Panc1 (cell line): Measurements from ENCODE around the gene RCSD1. TPM values are rescaled to one million over a fixed set of nuclear protein-coding genes. Genes with fewer than 3 reads are reported as not detected.

Source experiments
- ATAC-seq: fragments of 200-7000 bp; cut with Tn5 transposase; 2 replicates; pipeline ENCODE4 v1.9.1; 2020; ENCODE audit warnings: mild to moderate bottlenecking, moderate library complexity
- BruUV-seq: library from RNA; stranded (reverse); fragments of 400-500 nt; replicated peaks from 2 replicates; lab custom pipeline; 2021; lab: Mats Ljungman, UMichigan
- CTCF ChIA-PET: fragments of 300-600 bp; sonication (Branson Sonifier 250); formaldehyde crosslinking; loops from one replicate; lab custom pipeline; 2022; ENCODE audit warnings: antibody characterized with exemption; lab: Charles Lee
- POLR2A ChIA-PET: fragments of 300-600 bp; sonication (Branson Sonifier 250); formaldehyde crosslinking; loops from one replicate; lab custom pipeline; 2022; ENCODE audit warnings: antibody characterized with exemption; lab: Charles Lee
- DNase-seq: peaks from one replicate; pipeline ENCODE4 v3.0.0-alpha.2; 2010; ENCODE audit warnings: low read depth, low spot score
- H3K27ac ChIP-seq: 2 replicates; pipeline ENCODE4 v1.5.1; 2011; ENCODE audit warnings: mild to moderate bottlenecking, low read length, inconsistent platforms
- H3K27me3 ChIP-seq: fragments of 200-500 bp; sonication (Bioruptor generic); 2 replicates; pipeline ENCODE4 v1.6.0; 2014; ENCODE audit warnings: low read length, inconsistent platforms; ENCODE audit not compliant: control insufficient read depth, insufficient read depth
- H3K36me3 ChIP-seq: fragments of 200-500 bp; sonication (Bioruptor generic); 2 replicates; pipeline ENCODE4 v1.5.1; 2014; ENCODE audit warnings: inconsistent platforms, mild to moderate bottlenecking, low read length, moderate library complexity; ENCODE audit not compliant: control insufficient read depth, insufficient read depth
- H3K4me1 ChIP-seq: 2 replicates; pipeline ENCODE4 v1.5.1; 2011; ENCODE audit warnings: inconsistent platforms, mild to moderate bottlenecking, low read length, moderate library complexity; ENCODE audit not compliant: control insufficient read depth, insufficient read depth
- H3K4me3 ChIP-seq, 2 experiments: 2 replicates each; pipeline ENCODE4 v1.5.1; 2011 to 2012; ENCODE audit warnings: low read depth in 2 of 2, low read length in 2 of 2, mild to moderate bottlenecking in 2 of 2, inconsistent platforms in 1 of 2, moderate library complexity in 1 of 2
- H3K9me3 ChIP-seq: fragments of 200-500 bp; sonication (Bioruptor generic); 2 replicates; pipeline ENCODE4 v1.5.1; 2014; ENCODE audit warnings: low read depth, mild to moderate bottlenecking, inconsistent platforms, low read length, moderate library complexity; ENCODE audit not compliant: control insufficient read depth, insufficient read depth
- POLR2AphosphoS5 ChIP-seq: IDR thresholded peaks from 2 replicates; pipeline ENCODE4 v1.6.1; 2012; ENCODE audit warnings: mild to moderate bottlenecking, low read depth, low read length, moderate library complexity
- SIN3A ChIP-seq: IDR thresholded peaks from 2 replicates; pipeline ENCODE4 v1.6.1; 2012; ENCODE audit warnings: low read depth, mild to moderate bottlenecking, low read length, moderate library complexity, borderline replicate concordance; ENCODE audit not compliant: insufficient read depth
- TCF7L2 ChIP-seq: IDR thresholded peaks from 2 replicates; pipeline ENCODE4 v1.6.1; 2011; ENCODE audit warnings: mild to moderate bottlenecking, low read depth, low read length, inconsistent platforms
- in situ Hi-C: cut with HindIII; loops from 2 replicates; pipeline ENCODE4 v1.10.0; 2016; ENCODE audit warnings: low sequenced_read_pairs, low pct_unique_long_range_greater_than_20kb
- intact Hi-C: fragments of 100-400 bp; cut with micrococcal nuclease; formaldehyde crosslinking; loops from one replicate; pipeline ENCODE4 v1.10.0; 2022; ENCODE audit not compliant: unreplicated experiment
- total RNA-seq: library from RNA; stranded (reverse); gene quantifications from one replicate; pipeline ENCODE4 v1.2.1, GENCODE V29; 2021; ENCODE audit not compliant: unreplicated experiment
- TF ChIP-seq, protein P1 (sequence below): fragments of 450-650 bp; IDR thresholded peaks from 2 replicates; pipeline ENCODE4 v1.5.1; 2017; ENCODE audit warnings: mild to moderate bottlenecking
- TF ChIP-seq, protein P2 (sequence below), 2 experiments: IDR thresholded peaks; 2 replicates each; pipeline ENCODE4 v1.6.1; 2011 to 2012; ENCODE audit warnings: low read depth in 2 of 2, control low read depth in 1 of 2, low read length in 1 of 2, mild to moderate bottlenecking in 1 of 2, moderate library complexity in 1 of 2; ENCODE audit not compliant: insufficient read depth in 1 of 2

RCSD1 gene
- total RNA-seq, 1 experiment from 2014 or later = 1.4 TPM

DNA sequence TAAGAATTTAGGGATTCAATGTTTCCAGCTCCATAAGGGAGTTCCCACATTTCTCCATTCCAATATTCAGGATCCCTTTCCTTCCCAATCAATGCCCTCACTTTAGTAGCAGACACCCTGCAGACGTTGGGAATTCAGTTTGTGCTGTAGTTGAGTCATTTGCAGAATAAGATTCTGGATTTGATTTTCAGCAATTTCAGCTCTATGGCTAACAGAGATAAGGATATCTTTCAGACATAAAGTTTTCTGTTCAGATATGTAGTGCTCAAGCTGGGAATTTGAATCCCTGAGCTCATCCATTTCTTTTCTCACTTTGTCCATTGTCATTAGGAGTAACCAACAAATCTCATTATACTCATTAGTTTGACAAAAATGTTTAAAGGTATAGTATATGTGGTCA is 104.8 kb downstream of the RCSD1 start:
- H3K27me3 ChIP-seq = no peaks in the 10 kb centered on the region
- DNase-seq = no peak
- no peak for ATAC-seq
- POLR2A ChIA-PET = no interaction called here
- no peaks in the 10 kb centered on the region for H3K9me3 ChIP-seq
- H3K4me3 ChIP-seq = no peak overlapping the region
- in situ Hi-C loops (no loop called here), intact Hi-C loops (no loop called here)
- H3K27ac ChIP-seq = no peak overlapping the region
- CTCF ChIA-PET = no interaction called here
- BruUV-seq = no TSS peak
- no peaks in the 10 kb centered on the region for H3K4me1 ChIP-seq
- TF ChIP-seq, protein P1, sequence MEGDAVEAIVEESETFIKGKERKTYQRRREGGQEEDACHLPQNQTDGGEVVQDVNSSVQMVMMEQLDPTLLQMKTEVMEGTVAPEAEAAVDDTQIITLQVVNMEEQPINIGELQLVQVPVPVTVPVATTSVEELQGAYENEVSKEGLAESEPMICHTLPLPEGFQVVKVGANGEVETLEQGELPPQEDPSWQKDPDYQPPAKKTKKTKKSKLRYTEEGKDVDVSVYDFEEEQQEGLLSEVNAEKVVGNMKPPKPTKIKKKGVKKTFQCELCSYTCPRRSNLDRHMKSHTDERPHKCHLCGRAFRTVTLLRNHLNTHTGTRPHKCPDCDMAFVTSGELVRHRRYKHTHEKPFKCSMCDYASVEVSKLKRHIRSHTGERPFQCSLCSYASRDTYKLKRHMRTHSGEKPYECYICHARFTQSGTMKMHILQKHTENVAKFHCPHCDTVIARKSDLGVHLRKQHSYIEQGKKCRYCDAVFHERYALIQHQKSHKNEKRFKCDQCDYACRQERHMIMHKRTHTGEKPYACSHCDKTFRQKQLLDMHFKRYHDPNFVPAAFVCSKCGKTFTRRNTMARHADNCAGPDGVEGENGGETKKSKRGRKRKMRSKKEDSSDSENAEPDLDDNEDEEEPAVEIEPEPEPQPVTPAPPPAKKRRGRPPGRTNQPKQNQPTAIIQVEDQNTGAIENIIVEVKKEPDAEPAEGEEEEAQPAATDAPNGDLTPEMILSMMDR = no peak
- TF ChIP-seq TCF7L2 (no peak), POLR2AphosphoS5 (no peak), SIN3A (no peak)
- TF ChIP-seq, protein P2, sequence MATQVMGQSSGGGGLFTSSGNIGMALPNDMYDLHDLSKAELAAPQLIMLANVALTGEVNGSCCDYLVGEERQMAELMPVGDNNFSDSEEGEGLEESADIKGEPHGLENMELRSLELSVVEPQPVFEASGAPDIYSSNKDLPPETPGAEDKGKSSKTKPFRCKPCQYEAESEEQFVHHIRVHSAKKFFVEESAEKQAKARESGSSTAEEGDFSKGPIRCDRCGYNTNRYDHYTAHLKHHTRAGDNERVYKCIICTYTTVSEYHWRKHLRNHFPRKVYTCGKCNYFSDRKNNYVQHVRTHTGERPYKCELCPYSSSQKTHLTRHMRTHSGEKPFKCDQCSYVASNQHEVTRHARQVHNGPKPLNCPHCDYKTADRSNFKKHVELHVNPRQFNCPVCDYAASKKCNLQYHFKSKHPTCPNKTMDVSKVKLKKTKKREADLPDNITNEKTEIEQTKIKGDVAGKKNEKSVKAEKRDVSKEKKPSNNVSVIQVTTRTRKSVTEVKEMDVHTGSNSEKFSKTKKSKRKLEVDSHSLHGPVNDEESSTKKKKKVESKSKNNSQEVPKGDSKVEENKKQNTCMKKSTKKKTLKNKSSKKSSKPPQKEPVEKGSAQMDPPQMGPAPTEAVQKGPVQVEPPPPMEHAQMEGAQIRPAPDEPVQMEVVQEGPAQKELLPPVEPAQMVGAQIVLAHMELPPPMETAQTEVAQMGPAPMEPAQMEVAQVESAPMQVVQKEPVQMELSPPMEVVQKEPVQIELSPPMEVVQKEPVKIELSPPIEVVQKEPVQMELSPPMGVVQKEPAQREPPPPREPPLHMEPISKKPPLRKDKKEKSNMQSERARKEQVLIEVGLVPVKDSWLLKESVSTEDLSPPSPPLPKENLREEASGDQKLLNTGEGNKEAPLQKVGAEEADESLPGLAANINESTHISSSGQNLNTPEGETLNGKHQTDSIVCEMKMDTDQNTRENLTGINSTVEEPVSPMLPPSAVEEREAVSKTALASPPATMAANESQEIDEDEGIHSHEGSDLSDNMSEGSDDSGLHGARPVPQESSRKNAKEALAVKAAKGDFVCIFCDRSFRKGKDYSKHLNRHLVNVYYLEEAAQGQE (IDR thresholded peaks at IDR 0.05; ENCODE audit: insufficient read depth in 1 of 2, low read depth in 2 of 2, low read length in 1 of 2) = no peak
- no peaks in the 10 kb centered on the region for H3K36me3 ChIP-seq

DNA sequence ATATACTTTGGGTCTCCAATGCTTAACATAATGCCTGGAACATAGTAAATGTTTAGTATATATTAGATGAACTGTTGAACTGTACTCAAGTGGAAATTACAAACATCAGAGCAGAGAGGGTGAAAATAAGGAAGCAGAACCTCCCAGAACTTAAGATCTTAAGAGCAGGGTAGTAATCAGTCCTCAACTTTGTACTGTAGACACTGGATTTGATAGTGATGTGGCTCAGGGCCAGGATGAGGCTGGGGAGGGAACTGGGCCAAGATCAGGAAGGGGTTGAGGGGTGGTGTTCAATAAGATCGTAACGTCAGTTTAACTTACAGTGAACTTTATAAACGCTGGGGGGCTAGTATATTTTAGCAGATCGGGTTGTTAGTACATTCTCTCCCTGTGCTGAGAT is 107.1 kb downstream of the RCSD1 start:
- intact Hi-C loops = no loop called here
- ATAC-seq = no peak
- BruUV-seq = no TSS peak

More for the DNA sequence above, 107.1 kb downstream of the RCSD1 start:
- ChIA-PET CTCF (no interaction called here), POLR2A (no interaction called here)
- no peak for DNase-seq
- Histone ChIP-seq H3K27ac (no peak overlapping the region), H3K4me1 (0 out of 2 replicates have a peak, but pooled peaks cover 2% of the 10 kb centered on the region), H3K9me3 (no peaks in the 10 kb centered on the region), H3K36me3 (no peaks in the 10 kb centered on the region), H3K4me3 (no peak overlapping the region), H3K27me3 (no peaks in the 10 kb centered on the region)
- TF ChIP-seq, protein P2 (IDR thresholded peaks at IDR 0.05; ENCODE audit: insufficient read depth in 1 of 2, low read depth in 2 of 2, low read length in 1 of 2) = no peak
- no peak for TF ChIP-seq POLR2AphosphoS5
- no peak for TF ChIP-seq TCF7L2
- no peak for TF ChIP-seq SIN3A
- TF ChIP-seq, protein P1 = no peak
- in situ Hi-C loops = no loop called here
